Daoy (cell line): ENCODE data around the gene DSCAM. TPM values are rescaled to one million over a fixed set of nuclear protein-coding genes. Genes with fewer than 3 reads are reported as not detected.
"Not testable (repeated sequence)": the region's sequence is repeated elsewhere in the genome, so short reads cannot be mapped to it uniquely, and the experiment has no call there.

ENCODE experiments used
- DNase-seq: peaks from one replicate; pipeline ENCODE4 v3.0.0-alpha.2; 2015; ENCODE audit warnings: low read depth
- total RNA-seq: library from RNA; depleted of rRNA; stranded (reverse); fragments of >200 nt; shearing (Covaris generic); gene quantifications from 2 replicates; pipeline ENCODE4 v1.2.3, GENCODE V29; 2014

DSCAM gene
- total RNA-seq, 1 experiment from 2014 or later = 0.63 TPM

- DNase-seq = no peak
Measured at GRCh38 chr21:40250514-40251294, 596.3 kb downstream of the DSCAM start.

GRCh38 chr21:40244981-40245380 is 602.0 kb downstream of the DSCAM start:
- DNase-seq = no peak

- DNase-seq = no peak
Measured at GRCh38 chr21:40243685-40244084, 603.3 kb downstream of the DSCAM start.

GRCh38 chr21:40242586-40243265 is 604.2 kb downstream of the DSCAM start:
- DNase-seq = no peak

GRCh38 chr21:40235528-40235927 is 611.4 kb downstream of the DSCAM start:
- peak; percentile 10 for DNase-seq

- DNase-seq = no peak
Measured at GRCh38 chr21:40231979-40232378, 615.0 kb downstream of the DSCAM start.

- DNase-seq = no peak
Measured at GRCh38 chr21:40227096-40227495, 619.9 kb downstream of the DSCAM start.

- no peak for DNase-seq
Measured at GRCh38 chr21:40215941-40216340, 631.0 kb downstream of the DSCAM start.

GRCh38 chr21:40210251-40210650 is 636.7 kb downstream of the DSCAM start:
- DNase-seq = no peak

- no peak for DNase-seq
Measured at GRCh38 chr21:40208948-40209345, 638.0 kb downstream of the DSCAM start.

- no peak for DNase-seq
Measured at GRCh38 chr21:40208206-40208947, 638.6 kb downstream of the DSCAM start.

- no peak for DNase-seq
Measured at GRCh38 chr21:40200946-40201345, 646.0 kb downstream of the DSCAM start.

GRCh38 chr21:40200126-40200525 is 646.8 kb downstream of the DSCAM start:
- no peak for DNase-seq

GRCh38 chr21:40194185-40194980 is 652.6 kb downstream of the DSCAM start:
- no peak for DNase-seq

- DNase-seq = no peak
Measured at GRCh38 chr21:40191616-40192015, 655.3 kb downstream of the DSCAM start.

- DNase-seq = no peak
Measured at GRCh38 chr21:40191196-40191595, 655.8 kb downstream of the DSCAM start.

- DNase-seq = no peak
Measured at GRCh38 chr21:40187946-40188654, 658.9 kb downstream of the DSCAM start.

GRCh38 chr21:40187244-40187643 is 659.7 kb downstream of the DSCAM start:
- no peak for DNase-seq

GRCh38 chr21:40186045-40186444 is 660.9 kb downstream of the DSCAM start:
- peak; percentile 39 for DNase-seq

- no peak for DNase-seq
Measured at GRCh38 chr21:40185208-40185607, 661.8 kb downstream of the DSCAM start.

- not testable (repeated sequence) for DNase-seq
Measured at GRCh38 chr21:40182491-40182890, 664.5 kb downstream of the DSCAM start.
